Measurements from ENCODE around the gene MTX1. TPM values are rescaled to one million over a fixed set of nuclear protein-coding genes. Genes with fewer than 3 reads are reported as not detected.
A peak's percentile ranks its signal among the peaks of the same experiment; 100 is the strongest.

The MTX1 gene
- total and polyA plus RNA-seq, 9 of the 15 experiments (the other 6 are each of a cell fraction or from before 2014, with no cell fraction given): 29.1 to 98.4 (median 66.9) TPM

DNA sequence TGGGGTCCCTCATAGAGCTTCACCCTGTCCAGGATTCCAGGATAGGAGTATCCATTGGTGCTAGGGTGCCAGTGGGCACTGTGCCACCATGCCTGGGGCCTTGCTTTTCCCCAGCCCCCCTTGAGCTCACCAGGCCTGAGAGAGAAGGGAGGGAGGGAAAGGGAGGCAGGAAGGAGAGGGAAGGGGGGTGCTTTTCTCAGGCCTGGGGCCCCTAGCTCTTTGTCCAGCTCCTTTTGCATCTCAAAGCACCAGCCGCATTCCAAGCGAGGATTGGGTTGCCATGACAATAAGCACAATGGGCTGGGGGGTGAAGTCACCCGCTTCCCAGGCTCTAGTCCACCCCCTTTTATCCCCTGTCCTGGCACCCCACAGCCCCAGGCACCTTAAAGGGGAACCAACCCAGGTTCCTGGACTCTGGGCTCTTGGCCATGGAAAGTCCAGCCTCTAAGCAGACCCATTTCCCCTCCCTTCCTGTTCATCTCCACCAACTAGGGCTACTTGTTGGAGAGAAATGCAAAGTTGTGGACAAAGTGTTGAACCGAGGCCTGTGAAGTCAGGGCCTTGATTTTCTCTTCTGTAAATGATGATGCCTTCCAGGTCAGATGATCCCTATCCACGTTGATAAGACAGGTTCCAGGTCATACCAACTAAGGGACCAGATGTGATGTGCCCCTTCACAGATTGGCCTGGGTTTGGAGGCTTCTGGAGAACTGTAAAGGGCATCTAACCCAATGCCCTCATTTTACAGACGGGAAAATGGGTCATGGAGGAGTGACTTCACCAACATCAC lies 12.2 kb upstream of the MTX1 start:
- no peaks in the 10 kb centered on the region for H3K9me1 ChIP-seq (ENCODE audit: control insufficient read depth, insufficient read depth, low read length)
- 78% methylated on average over 6 of the region's 6 CpGs for WGBS (ENCODE audit: insufficient coverage, low coverage, missing lambda C conversion rate)
- intact Hi-C loops (cut with micrococcal nuclease) (no loop called here), in situ Hi-C loops (cut with MboI) (no loop called here)
- H4K20me1 ChIP-seq (replicated peaks; ENCODE audit: control insufficient read depth, insufficient read depth, low read length): no peaks in the 10 kb centered on the region
- no peak for DNase-seq (ENCODE audit: extremely low read depth in 1 of 4, low spot score in 3 of 4)
- CTCF ChIA-PET (ENCODE audit: low intra/inter-chr PET ratio): no interaction called here
- TF ChIP-seq, protein P1, sequence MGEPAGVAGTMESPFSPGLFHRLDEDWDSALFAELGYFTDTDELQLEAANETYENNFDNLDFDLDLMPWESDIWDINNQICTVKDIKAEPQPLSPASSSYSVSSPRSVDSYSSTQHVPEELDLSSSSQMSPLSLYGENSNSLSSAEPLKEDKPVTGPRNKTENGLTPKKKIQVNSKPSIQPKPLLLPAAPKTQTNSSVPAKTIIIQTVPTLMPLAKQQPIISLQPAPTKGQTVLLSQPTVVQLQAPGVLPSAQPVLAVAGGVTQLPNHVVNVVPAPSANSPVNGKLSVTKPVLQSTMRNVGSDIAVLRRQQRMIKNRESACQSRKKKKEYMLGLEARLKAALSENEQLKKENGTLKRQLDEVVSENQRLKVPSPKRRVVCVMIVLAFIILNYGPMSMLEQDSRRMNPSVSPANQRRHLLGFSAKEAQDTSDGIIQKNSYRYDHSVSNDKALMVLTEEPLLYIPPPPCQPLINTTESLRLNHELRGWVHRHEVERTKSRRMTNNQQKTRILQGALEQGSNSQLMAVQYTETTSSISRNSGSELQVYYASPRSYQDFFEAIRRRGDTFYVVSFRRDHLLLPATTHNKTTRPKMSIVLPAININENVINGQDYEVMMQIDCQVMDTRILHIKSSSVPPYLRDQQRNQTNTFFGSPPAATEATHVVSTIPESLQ (CRISPR knock-in tag; IDR thresholded peaks at IDR 0.05): no peak
- TF ChIP-seq RFX1 (IDR thresholded peaks at IDR 0.05): peak; percentile 64; the same call in 1 of the 2 replicates
- H3K4me2 ChIP-seq (ENCODE audit: insufficient read depth, low read length): 0 out of 2 replicates have a peak overlapping the region, but pooled peaks have one; percentile 78
- no peak for ATAC-seq
- H3K79me2 ChIP-seq (ENCODE audit: control insufficient read depth, insufficient read depth, low read length): peaks cover 30% of the 10 kb centered on the region
- H3K4me1 ChIP-seq (replicated peaks in 1 of 2; ENCODE audit: control insufficient read depth in 2 of 2, insufficient read depth in 2 of 2, low read length in 2 of 2): peaks cover 19 to 50% of the 10 kb centered on the region in 2 experiments
- no peak overlapping the region for H2AFZ ChIP-seq (ENCODE audit: low read depth, low read length)
- H3K27ac ChIP-seq (ENCODE audit: extremely low read depth, low read depth, low read length): no peak overlapping the region
- H3K27me3 ChIP-seq (ENCODE audit: control insufficient read depth in 2 of 2, insufficient read depth in 2 of 2, low read length in 2 of 2): no peaks in the 10 kb centered on the region
- no TSS peak for BruUV-seq (replicated peaks)
- peaks cover 35% of the 10 kb centered on the region; the same call in 2 of the 3 replicates for H3K36me3 ChIP-seq (ENCODE audit: control insufficient read depth, insufficient read depth, low read length)
- no peak overlapping the region for H3K4me3 ChIP-seq
- no peaks in the 10 kb centered on the region for H3K9me3 ChIP-seq (replicated peaks; ENCODE audit: control insufficient read depth, insufficient read depth, low read depth, low read length)
- peak overlapping the region in 1 of 2 experiments; percentile 98; a peak in 2 of 4 replicates for H3K9ac ChIP-seq (ENCODE audit: insufficient read depth in 1 of 2, low read depth in 2 of 2, low read length in 2 of 2)
- FAIRE-seq: no peak
- POLR2A ChIA-PET: interaction anchor here (0.5 to 0.9 kb wide), 4 partner anchors 11 to 364 kb away, joined by 3 to 4 read pairs (median 3); partner anchors contain the start of gene THBS3

Data from K562 (cell line).